ENCODE data around the gene ITGA2. TPM values are rescaled to one million over a fixed set of nuclear protein-coding genes. Genes with fewer than 3 reads are reported as not detected.

Gene ITGA2
- total RNA-seq, 4 donors from 2014 or later, result 5.0 to 22.5 (median 17.4) TPM

DNA sequence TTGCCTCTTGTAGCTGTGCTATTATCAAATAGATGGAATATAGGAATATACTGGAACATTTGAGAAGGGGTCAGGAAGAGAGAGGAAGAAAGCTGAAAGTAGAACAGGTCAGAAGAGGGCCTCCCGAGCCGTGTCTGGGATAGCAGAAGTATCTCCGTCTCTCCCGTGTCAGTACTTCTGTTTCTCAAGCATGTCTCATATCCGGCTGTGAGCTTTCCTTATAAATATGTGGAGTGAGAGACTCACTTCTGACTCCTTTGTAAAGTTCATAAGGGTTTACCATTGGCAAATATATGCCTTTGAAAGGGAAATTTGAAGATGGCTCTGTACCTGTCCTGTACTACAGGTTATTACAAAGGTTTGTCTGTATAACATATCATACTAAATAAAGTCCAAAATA is 70.1 kb downstream of the ITGA2 start:
- TF ChIP-seq POLR2A (IDR thresholded peaks at IDR 0.05), result no peak
- TF ChIP-seq, protein P1, sequence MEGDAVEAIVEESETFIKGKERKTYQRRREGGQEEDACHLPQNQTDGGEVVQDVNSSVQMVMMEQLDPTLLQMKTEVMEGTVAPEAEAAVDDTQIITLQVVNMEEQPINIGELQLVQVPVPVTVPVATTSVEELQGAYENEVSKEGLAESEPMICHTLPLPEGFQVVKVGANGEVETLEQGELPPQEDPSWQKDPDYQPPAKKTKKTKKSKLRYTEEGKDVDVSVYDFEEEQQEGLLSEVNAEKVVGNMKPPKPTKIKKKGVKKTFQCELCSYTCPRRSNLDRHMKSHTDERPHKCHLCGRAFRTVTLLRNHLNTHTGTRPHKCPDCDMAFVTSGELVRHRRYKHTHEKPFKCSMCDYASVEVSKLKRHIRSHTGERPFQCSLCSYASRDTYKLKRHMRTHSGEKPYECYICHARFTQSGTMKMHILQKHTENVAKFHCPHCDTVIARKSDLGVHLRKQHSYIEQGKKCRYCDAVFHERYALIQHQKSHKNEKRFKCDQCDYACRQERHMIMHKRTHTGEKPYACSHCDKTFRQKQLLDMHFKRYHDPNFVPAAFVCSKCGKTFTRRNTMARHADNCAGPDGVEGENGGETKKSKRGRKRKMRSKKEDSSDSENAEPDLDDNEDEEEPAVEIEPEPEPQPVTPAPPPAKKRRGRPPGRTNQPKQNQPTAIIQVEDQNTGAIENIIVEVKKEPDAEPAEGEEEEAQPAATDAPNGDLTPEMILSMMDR (IDR thresholded peaks at IDR 0.05), result no peak
- H3K4me1 ChIP-seq, result no peaks in the 10 kb centered on the region
- no peak overlapping the region for H3K27ac ChIP-seq
- no peak overlapping the region for H3K4me3 ChIP-seq
- H3K9me3 ChIP-seq, result no peaks in the 10 kb centered on the region
- H3K27me3 ChIP-seq, result no peaks in the 10 kb centered on the region
- H3K36me3 ChIP-seq, result peaks cover 0 to 34% (median 0%) of the 10 kb centered on the region in 3 donors
- no peak for DNase-seq

DNA sequence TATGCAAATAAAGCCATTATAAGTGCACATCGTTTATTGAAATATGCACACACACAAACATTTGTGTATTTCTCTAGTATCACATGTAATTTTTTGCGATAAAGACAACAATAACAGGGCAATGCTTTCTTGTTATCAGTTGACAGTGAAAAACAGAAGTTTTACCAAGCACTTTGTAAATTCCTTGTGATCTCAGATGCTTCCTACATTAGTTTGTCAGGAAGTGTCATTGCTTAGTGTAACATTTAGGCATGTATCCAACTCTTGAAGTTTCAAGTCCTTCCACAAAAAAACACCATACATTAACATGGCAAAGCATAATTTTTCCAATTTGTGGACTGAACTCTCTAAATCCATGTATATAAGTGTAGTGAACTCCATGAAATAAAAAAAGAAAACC is 74.0 kb downstream of the ITGA2 start:
- DNase-seq, result no peak
- no peak overlapping the region for H3K27ac ChIP-seq
- no peak overlapping the region for H3K4me3 ChIP-seq
- no peaks in the 10 kb centered on the region for H3K9me3 ChIP-seq
- no peak for TF ChIP-seq POLR2A (IDR thresholded peaks at IDR 0.05)
- TF ChIP-seq, protein P1 (IDR thresholded peaks at IDR 0.05), result no peak
- no peaks in the 10 kb centered on the region for H3K27me3 ChIP-seq
- H3K36me3 ChIP-seq, result peaks cover 0 to 52% (median 0%) of the 10 kb centered on the region in 3 donors
- no peaks in the 10 kb centered on the region for H3K4me1 ChIP-seq

DNA sequence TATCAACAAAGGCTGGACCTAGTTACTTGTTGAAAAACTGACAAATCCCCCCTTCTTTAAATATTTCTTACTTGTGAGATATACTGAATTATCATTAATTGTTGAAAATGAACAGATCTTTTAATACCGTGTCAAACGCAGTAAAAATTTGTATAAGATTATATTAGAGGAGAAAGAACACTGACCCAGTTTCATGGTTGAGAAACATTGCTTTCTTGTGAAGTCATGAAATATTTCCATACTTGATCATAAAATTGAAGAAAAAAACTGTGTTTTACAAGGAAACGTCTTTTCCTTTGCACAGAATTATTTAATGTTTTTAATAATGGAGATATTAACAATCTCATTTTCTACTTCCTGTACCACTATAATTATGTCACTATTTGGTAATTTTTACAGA is 74.6 kb downstream of the ITGA2 start:
- H3K36me3 ChIP-seq, result peaks cover 0 to 46% (median 0%) of the 10 kb centered on the region in 3 donors
- TF ChIP-seq, protein P1 (IDR thresholded peaks at IDR 0.05), result no peak
- no peak for TF ChIP-seq POLR2A (IDR thresholded peaks at IDR 0.05)
- no peaks in the 10 kb centered on the region for H3K9me3 ChIP-seq
- H3K27ac ChIP-seq, result no peak overlapping the region
- DNase-seq, result no peak
- no peaks in the 10 kb centered on the region for H3K4me1 ChIP-seq
- H3K27me3 ChIP-seq, result no peaks in the 10 kb centered on the region
- H3K4me3 ChIP-seq, result no peak overlapping the region

DNA sequence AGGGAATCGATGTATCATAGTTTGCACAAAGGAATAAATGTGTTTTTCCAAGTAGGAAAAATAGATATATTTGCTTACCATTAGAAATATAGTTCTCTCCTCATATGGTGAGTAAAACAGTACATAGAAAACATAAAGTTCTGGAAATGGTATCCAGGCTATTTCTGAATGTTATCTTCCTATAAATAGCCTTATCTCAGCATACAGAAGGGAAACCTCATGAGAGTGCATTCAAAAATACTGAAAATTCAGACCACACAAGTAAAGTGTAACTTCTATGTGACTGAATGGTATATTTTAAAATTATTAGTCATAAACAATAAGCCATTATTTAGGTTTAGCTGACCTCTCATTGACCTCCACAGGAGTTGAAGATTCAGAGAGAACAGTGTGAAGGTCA is 76.9 kb downstream of the ITGA2 start:
- H3K27me3 ChIP-seq, result no peaks in the 10 kb centered on the region
- no peaks in the 10 kb centered on the region for H3K4me1 ChIP-seq
- H3K36me3 ChIP-seq, result peaks cover 0 to 36% (median 0%) of the 10 kb centered on the region in 3 donors
- H3K9me3 ChIP-seq, result no peaks in the 10 kb centered on the region
- no peak for DNase-seq
- TF ChIP-seq POLR2A (IDR thresholded peaks at IDR 0.05), result no peak
- TF ChIP-seq, protein P1 (IDR thresholded peaks at IDR 0.05), result no peak
- H3K4me3 ChIP-seq, result no peak overlapping the region
- H3K27ac ChIP-seq, result no peak overlapping the region

DNA sequence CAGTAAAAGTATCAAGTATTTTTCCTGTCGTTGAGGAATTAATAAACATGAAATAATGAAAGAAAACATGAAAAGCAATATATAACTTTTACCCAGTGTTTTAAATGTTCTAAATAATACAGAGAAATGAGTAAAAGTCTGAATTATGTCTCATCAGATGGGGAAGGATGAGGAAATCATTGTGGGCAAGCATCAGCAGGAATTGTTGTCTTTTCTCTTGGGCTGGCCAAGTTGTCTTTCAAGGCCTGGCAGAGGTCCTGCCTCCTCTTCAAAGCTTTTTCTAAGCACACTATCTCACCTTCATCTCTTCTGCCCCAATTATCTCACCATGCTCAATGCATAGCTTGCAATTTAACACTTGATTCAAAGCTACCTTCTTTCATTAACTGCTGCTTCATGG is 78.5 kb downstream of the ITGA2 start:
- Histone ChIP-seq H3K4me3 (no peak overlapping the region), H3K27me3 (no peaks in the 10 kb centered on the region), H3K4me1 (no peaks in the 10 kb centered on the region), H3K27ac (no peak overlapping the region), H3K9me3 (no peaks in the 10 kb centered on the region), H3K36me3 (peaks cover 0 to 39% (median 0%) of the 10 kb centered on the region in 3 donors)
- no peak for DNase-seq
- TF ChIP-seq, protein P1 (IDR thresholded peaks at IDR 0.05), result no peak

DNA sequence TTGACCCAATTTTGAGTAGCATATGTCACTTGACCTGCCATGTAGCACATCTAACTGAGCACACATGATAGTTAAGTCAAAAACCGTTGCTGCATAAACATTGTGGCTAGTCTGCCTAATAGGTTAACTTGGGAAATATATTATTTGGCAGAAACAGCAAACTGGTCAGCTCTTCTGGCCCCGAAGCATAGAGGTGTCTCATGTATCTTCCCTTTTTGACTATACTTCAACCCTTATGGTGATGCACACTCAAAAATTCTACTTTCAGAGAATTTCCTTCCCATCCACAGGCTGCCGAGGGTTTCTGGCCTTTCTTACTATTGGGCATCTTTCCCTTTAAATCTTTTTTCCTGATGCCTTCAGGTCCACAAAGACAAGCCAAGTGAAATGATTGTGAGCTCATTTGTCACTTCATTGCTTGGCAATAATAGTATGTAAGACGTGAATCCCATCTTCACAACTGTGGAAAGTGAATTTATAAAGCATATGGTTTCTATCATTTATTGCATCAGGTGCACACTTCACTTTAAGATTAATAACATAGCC is 79.2 kb downstream of the ITGA2 start:
- TF ChIP-seq, protein P1 (IDR thresholded peaks at IDR 0.05), result no peak
- TF ChIP-seq POLR2A (IDR thresholded peaks at IDR 0.05), result no peak
- H3K27ac ChIP-seq, result no peak overlapping the region
- peaks cover 0 to 46% (median 0%) of the 10 kb centered on the region in 3 donors for H3K36me3 ChIP-seq
- no peak for DNase-seq
- H3K27me3 ChIP-seq, result no peaks in the 10 kb centered on the region
- H3K9me3 ChIP-seq, result no peaks in the 10 kb centered on the region
- H3K4me1 ChIP-seq, result no peaks in the 10 kb centered on the region
- H3K4me3 ChIP-seq, result no peak overlapping the region

Data from Peyer's patch (tissue), 4 donors.